ENCODE measurements around the gene RAB41.
A peak's percentile ranks its signal among the peaks of the same experiment; 100 is the strongest.

DNA sequence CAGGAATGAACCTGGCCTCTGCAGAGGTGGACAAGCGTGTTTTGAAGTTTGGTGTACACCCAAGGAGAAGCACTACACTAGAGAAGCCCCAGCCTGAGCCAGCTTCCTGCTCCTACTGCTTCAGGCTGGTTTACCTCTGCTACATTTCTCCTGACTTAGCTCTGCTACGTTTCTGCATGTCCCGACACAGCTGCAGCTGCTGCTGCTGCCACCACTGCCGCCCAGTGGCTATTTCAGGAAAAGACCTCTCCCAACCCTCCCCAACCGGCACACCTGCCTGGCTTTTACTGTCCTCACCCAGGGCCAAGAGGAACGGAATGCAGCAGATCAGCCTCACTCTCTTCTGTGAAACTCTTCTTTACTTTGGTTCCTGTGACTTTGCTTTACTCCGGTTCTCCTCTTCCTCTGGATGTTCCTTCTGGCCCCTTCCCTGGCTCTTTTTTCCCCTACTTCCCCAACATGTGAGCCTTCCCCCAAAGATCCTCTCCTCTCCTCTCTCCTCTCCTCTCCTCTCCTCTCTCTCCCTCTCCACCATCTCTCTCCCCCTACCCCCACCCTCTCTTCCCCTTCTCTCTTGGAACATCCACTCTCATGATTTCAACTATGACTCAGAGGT lies 18.9 kb upstream of the RAB41 start:
- TF ChIP-seq, protein P1, sequence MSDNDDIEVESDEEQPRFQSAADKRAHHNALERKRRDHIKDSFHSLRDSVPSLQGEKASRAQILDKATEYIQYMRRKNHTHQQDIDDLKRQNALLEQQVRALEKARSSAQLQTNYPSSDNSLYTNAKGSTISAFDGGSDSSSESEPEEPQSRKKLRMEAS (IDR thresholded peaks at IDR 0.05; ENCODE audit: low read depth): no peak
- TF ChIP-seq, protein P2, sequence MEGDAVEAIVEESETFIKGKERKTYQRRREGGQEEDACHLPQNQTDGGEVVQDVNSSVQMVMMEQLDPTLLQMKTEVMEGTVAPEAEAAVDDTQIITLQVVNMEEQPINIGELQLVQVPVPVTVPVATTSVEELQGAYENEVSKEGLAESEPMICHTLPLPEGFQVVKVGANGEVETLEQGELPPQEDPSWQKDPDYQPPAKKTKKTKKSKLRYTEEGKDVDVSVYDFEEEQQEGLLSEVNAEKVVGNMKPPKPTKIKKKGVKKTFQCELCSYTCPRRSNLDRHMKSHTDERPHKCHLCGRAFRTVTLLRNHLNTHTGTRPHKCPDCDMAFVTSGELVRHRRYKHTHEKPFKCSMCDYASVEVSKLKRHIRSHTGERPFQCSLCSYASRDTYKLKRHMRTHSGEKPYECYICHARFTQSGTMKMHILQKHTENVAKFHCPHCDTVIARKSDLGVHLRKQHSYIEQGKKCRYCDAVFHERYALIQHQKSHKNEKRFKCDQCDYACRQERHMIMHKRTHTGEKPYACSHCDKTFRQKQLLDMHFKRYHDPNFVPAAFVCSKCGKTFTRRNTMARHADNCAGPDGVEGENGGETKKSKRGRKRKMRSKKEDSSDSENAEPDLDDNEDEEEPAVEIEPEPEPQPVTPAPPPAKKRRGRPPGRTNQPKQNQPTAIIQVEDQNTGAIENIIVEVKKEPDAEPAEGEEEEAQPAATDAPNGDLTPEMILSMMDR (IDR thresholded peaks at IDR 0.05): peak; percentile 54

Measured in SK-N-SH (cell line).